Glomerular visceral epithelial cell (primary cell): Measurements from ENCODE around the gene SDC1.

Experiments used
- DNase-seq: peaks from one replicate; pipeline ENCODE4 v3.0.0-alpha.2; 2016; ENCODE audit errors: extremely low spot score

Gene SDC1

GRCh38 chr2:20170704-20171250, 54.2 kb downstream of the SDC1 start:
- DNase-seq: no peak

- no peak for DNase-seq
Measured at GRCh38 chr2:20169796-20170703, 54.9 kb downstream of the SDC1 start.

GRCh38 chr2:20168727-20169696, 55.9 kb downstream of the SDC1 start:
- DNase-seq: no peak

- no peak for DNase-seq
Measured at GRCh38 chr2:20168048-20168726, 56.7 kb downstream of the SDC1 start.

- DNase-seq: no peak
Measured at GRCh38 chr2:20167356-20167755, 57.6 kb downstream of the SDC1 start.

GRCh38 chr2:20165677-20166509, 59.0 kb downstream of the SDC1 start:
- peak; percentile 47 for DNase-seq

GRCh38 chr2:20164734-20165478, 60.0 kb downstream of the SDC1 start:
- no peak for DNase-seq

- DNase-seq: no peak
Measured at GRCh38 chr2:20164061-20164733, 60.7 kb downstream of the SDC1 start.

- no peak for DNase-seq
Measured at GRCh38 chr2:20159411-20160070, 65.4 kb downstream of the SDC1 start.

- DNase-seq: peak; percentile 21
Measured at GRCh38 chr2:20157193-20157891, 67.6 kb downstream of the SDC1 start.

GRCh38 chr2:20156836-20157192, 68.1 kb downstream of the SDC1 start:
- DNase-seq: no peak

- no peak for DNase-seq
Measured at GRCh38 chr2:20156076-20156759, 68.7 kb downstream of the SDC1 start.

- DNase-seq: no peak
Measured at GRCh38 chr2:20153131-20153851, 71.6 kb downstream of the SDC1 start.

- no peak for DNase-seq
Measured at GRCh38 chr2:20150806-20151571, 73.9 kb downstream of the SDC1 start.
